Neuronal stem cell (in vitro differentiated cells): Measurements from ENCODE around the gene PDE2A.
A peak's percentile ranks its signal among the peaks of the same experiment; 100 is the strongest.

ENCODE experiments used
- DNase-seq: peaks from one replicate; pipeline ENCODE4 v3.0.0-alpha.2; 2013; ENCODE audit warnings: low spot score
- H2AFZ ChIP-seq: one replicate; pipeline ENCODE4 v1.6.1; 2013; ENCODE audit warnings: mild to moderate bottlenecking, low read length, inconsistent platforms
- H2AK5ac ChIP-seq: 2 replicates; pipeline ENCODE4 v1.6.1; 2013; ENCODE audit warnings: low read depth, mild to moderate bottlenecking, inconsistent platforms, low read length, moderate library complexity, mixed read lengths
- H2BK120ac ChIP-seq: 2 replicates; pipeline ENCODE4 v1.6.1; 2013; ENCODE audit warnings: low read depth, mild to moderate bottlenecking, inconsistent platforms, low read length, moderate library complexity, mixed read lengths
- H2BK12ac ChIP-seq: one replicate; pipeline ENCODE4 v1.6.1; 2013; ENCODE audit warnings: low read length, inconsistent platforms
- H2BK15ac ChIP-seq: 2 replicates; pipeline ENCODE4 v1.6.1; 2013; ENCODE audit warnings: mild to moderate bottlenecking, low read length, inconsistent platforms, mixed read lengths
- H2BK5ac ChIP-seq: one replicate; pipeline ENCODE4 v1.6.1; 2013; ENCODE audit warnings: inconsistent platforms, mild to moderate bottlenecking, low read length, moderate library complexity
- H3K14ac ChIP-seq: one replicate; pipeline ENCODE4 v1.6.1; 2013; ENCODE audit warnings: low read length, inconsistent platforms
- H3K18ac ChIP-seq: 2 replicates; pipeline ENCODE4 v1.6.1; 2013; ENCODE audit warnings: low read length, inconsistent platforms
- H3K23ac ChIP-seq: 2 replicates; pipeline ENCODE4 v1.6.1; 2013; ENCODE audit warnings: low read depth, mild to moderate bottlenecking, mixed read lengths, low read length, inconsistent platforms; ENCODE audit not compliant: poor library complexity
- H3K27ac ChIP-seq: replicated peaks from 3 replicates; pipeline ENCODE4 v1.5.1; 2013; ENCODE audit warnings: low read length, inconsistent platforms
- H3K27me3 ChIP-seq, 3 experiments: 2 replicates each; pipeline ENCODE4 v1.6.1; 2013; ENCODE audit warnings: low read length in 3 of 3, mild to moderate bottlenecking in 2 of 3, inconsistent platforms in 1 of 3, low read depth in 1 of 3, mixed read lengths in 1 of 3, moderate library complexity in 1 of 3; ENCODE audit not compliant: control insufficient read depth in 3 of 3, insufficient read depth in 3 of 3
- H3K36me3 ChIP-seq, 2 donors: replicated peaks in 1 of 2; 2 replicates each; pipeline ENCODE4 v1.6.1; 2013; ENCODE audit warnings: low read length in 2 of 2; ENCODE audit not compliant: control insufficient read depth in 2 of 2, insufficient read depth in 2 of 2
- H3K4ac ChIP-seq: 2 replicates; pipeline ENCODE4 v1.6.1; 2013; ENCODE audit warnings: inconsistent platforms, mild to moderate bottlenecking, low read length, moderate library complexity
- H3K4me1 ChIP-seq, 2 donors: 1 replicate in 1 of 2; 2 replicates in 1 of 2; pipeline ENCODE4 v1.6.1; 2013; ENCODE audit warnings: low read length in 2 of 2, low read depth in 1 of 2; ENCODE audit not compliant: control insufficient read depth in 2 of 2, insufficient read depth in 1 of 2
- H3K4me2 ChIP-seq: one replicate; pipeline ENCODE4 v1.6.1; 2013; ENCODE audit warnings: mild to moderate bottlenecking, low read length, inconsistent platforms; ENCODE audit not compliant: insufficient read depth, poor library complexity, severe bottlenecking
- H3K4me3 ChIP-seq, 2 donors: 2 replicates each; pipeline ENCODE4 v1.5.1; 2013; ENCODE audit warnings: low read length in 2 of 2, mild to moderate bottlenecking in 2 of 2, inconsistent platforms in 1 of 2, moderate library complexity in 1 of 2
- H3K79me1 ChIP-seq: one replicate; pipeline ENCODE4 v1.6.1; 2013; ENCODE audit warnings: low read depth, mild to moderate bottlenecking, inconsistent platforms, low read length, moderate library complexity
- H3K9ac ChIP-seq: one replicate; pipeline ENCODE4 v1.6.1; 2013; ENCODE audit warnings: mild to moderate bottlenecking, low read depth, low read length, inconsistent platforms; ENCODE audit not compliant: poor library complexity
- H3K9me3 ChIP-seq, 2 donors: replicated peaks in 1 of 2; 2 replicates each; pipeline versions ENCODE3 to v1.6.1; 2013; ENCODE audit warnings: low read length in 2 of 2, mild to moderate bottlenecking in 2 of 2, inconsistent platforms in 1 of 2, low read depth in 1 of 2, mixed read lengths in 1 of 2, moderate library complexity in 1 of 2; ENCODE audit not compliant: control insufficient read depth in 2 of 2, insufficient read depth in 1 of 2
- H4K8ac ChIP-seq: one replicate; pipeline ENCODE4 v1.6.1; 2013; ENCODE audit warnings: low read depth, mild to moderate bottlenecking, inconsistent platforms, low read length, moderate library complexity
- H4K91ac ChIP-seq: one replicate; pipeline ENCODE4 v1.6.1; 2013; ENCODE audit warnings: low read length, low read depth, mild to moderate bottlenecking, inconsistent platforms; ENCODE audit not compliant: poor library complexity
- WGBS, 2 donors: extraction: QIAGEN DNeasy Blood & Tissue Kit; methylation state at CpG; one replicate each; pipeline ENCODE4 v1.1.7; 2013; ENCODE audit warnings: missing lambda C conversion rate in 2 of 2, mixed read lengths in 1 of 2; ENCODE audit not compliant: insufficient read length in 2 of 2, insufficient replicate concordance in 1 of 2; ENCODE audit errors: extremely low coverage in 2 of 2; 5-methylcytosine and 5-hydroxymethylcytosine counted together

Gene PDE2A

GRCh38 chr11:72602250-72602904, 71.8 kb downstream of the PDE2A start:
- peaks cover 0 to 80% (median 0%) of the 10 kb centered on the region in 3 experiments for H3K27me3 ChIP-seq
- peak overlapping the region; percentile 41 for H2AK5ac ChIP-seq
- no peak overlapping the region for H2BK5ac ChIP-seq
- H3K4me2 ChIP-seq, result no peak overlapping the region
- H3K9me3 ChIP-seq, result no peaks in the 10 kb centered on the region
- H3K14ac ChIP-seq, result no peak overlapping the region
- no CpG with 5 or more reads among the region's 11 CpGs for WGBS, 2 donors
- H4K91ac ChIP-seq, result no peak overlapping the region
- H3K27ac ChIP-seq, result no peak overlapping the region
- no peak overlapping the region for H2BK120ac ChIP-seq
- H3K18ac ChIP-seq, result peak overlapping the region; percentile 22
- H3K4me3 ChIP-seq, result no peak overlapping the region
- H3K9ac ChIP-seq, result no peak overlapping the region
- no peak overlapping the region for H2BK15ac ChIP-seq
- H3K36me3 ChIP-seq, result no peaks in the 10 kb centered on the region
- H2BK12ac ChIP-seq, result no peak overlapping the region
- H4K8ac ChIP-seq, result no peak overlapping the region
- no peak overlapping the region for H3K23ac ChIP-seq
- H3K4ac ChIP-seq, result no peak overlapping the region
- peaks cover 0 to 11% of the 10 kb centered on the region in 2 donors for H3K4me1 ChIP-seq
- DNase-seq, result no peak
- H3K79me1 ChIP-seq, result no peaks in the 10 kb centered on the region
- no peak overlapping the region for H2AFZ ChIP-seq

- H2AK5ac ChIP-seq, result no peak overlapping the region
- H3K18ac ChIP-seq, result peak overlapping the region; percentile 24
- H3K27me3 ChIP-seq, result peaks cover 0 to 84% (median 0%) of the 10 kb centered on the region in 3 experiments
Measured at GRCh38 chr11:72600557-72600956, 73.7 kb downstream of the PDE2A start.

GRCh38 chr11:72599325-72600117, 74.7 kb downstream of the PDE2A start:
- no peak overlapping the region for H2BK15ac ChIP-seq
- H3K9ac ChIP-seq, result no peak overlapping the region
- no peak overlapping the region for H4K8ac ChIP-seq
- no peak overlapping the region for H4K91ac ChIP-seq
- H3K4ac ChIP-seq, result no peak overlapping the region
- peaks cover 0 to 84% (median 0%) of the 10 kb centered on the region in 3 experiments for H3K27me3 ChIP-seq
- H3K4me1 ChIP-seq, result peaks cover 0 to 25% of the 10 kb centered on the region in 2 donors
- no peak overlapping the region for H3K14ac ChIP-seq
- no peak overlapping the region for H3K27ac ChIP-seq
- no peaks in the 10 kb centered on the region for H3K79me1 ChIP-seq
- H3K4me3 ChIP-seq, result no peak overlapping the region
- H2BK12ac ChIP-seq, result no peak overlapping the region
- H3K18ac ChIP-seq, result no peak overlapping the region
- WGBS, 2 donors, result no CpG with 5 or more reads among the region's 11 CpGs
- H2BK5ac ChIP-seq, result no peak overlapping the region
- H2BK120ac ChIP-seq, result no peak overlapping the region
- no peak overlapping the region for H3K23ac ChIP-seq
- H3K4me2 ChIP-seq, result no peak overlapping the region
- H2AFZ ChIP-seq, result no peak overlapping the region
- no peak for DNase-seq
- H3K9me3 ChIP-seq, result no peaks in the 10 kb centered on the region
- H3K36me3 ChIP-seq, result no peaks in the 10 kb centered on the region
- H2AK5ac ChIP-seq, result no peak overlapping the region

More at GRCh38 chr11:72600557-72600956, 73.7 kb downstream of the PDE2A start:
- H3K4me1 ChIP-seq, result peaks cover 0 to 16% of the 10 kb centered on the region in 2 donors
- H3K4me2 ChIP-seq, result no peak overlapping the region
- no peak overlapping the region for H2BK120ac ChIP-seq
- no peak overlapping the region for H3K23ac ChIP-seq
- H3K79me1 ChIP-seq, result no peaks in the 10 kb centered on the region
- H3K9ac ChIP-seq, result no peak overlapping the region
- DNase-seq, result no peak
- no peaks in the 10 kb centered on the region for H3K36me3 ChIP-seq
- no peak overlapping the region for H4K91ac ChIP-seq
- no peak overlapping the region for H2AFZ ChIP-seq
- no peak overlapping the region for H3K4me3 ChIP-seq
- no peak overlapping the region for H2BK12ac ChIP-seq
- H3K4ac ChIP-seq, result no peak overlapping the region
- no peaks in the 10 kb centered on the region for H3K9me3 ChIP-seq
- H3K27ac ChIP-seq, result no peak overlapping the region
- H2BK15ac ChIP-seq, result peak overlapping the region; percentile 18
- no CpG with 5 or more reads among the region's 9 CpGs for WGBS, 2 donors
- peak overlapping the region; percentile 31 for H3K14ac ChIP-seq
- no peak overlapping the region for H4K8ac ChIP-seq
- H2BK5ac ChIP-seq, result peak overlapping the region; percentile 21

- DNase-seq, result peak; percentile 37
- Histone ChIP-seq H3K27me3 (peaks cover 0 to 86% (median 3%) of the 10 kb centered on the region in 3 experiments), H3K14ac (no peak overlapping the region), H3K4me3 (no peak overlapping the region), H3K4me1 (peaks cover 0 to 31% of the 10 kb centered on the region in 2 donors), H2AK5ac (no peak overlapping the region), H3K79me1 (no peaks in the 10 kb centered on the region), H3K27ac (no peak overlapping the region), H2BK12ac (no peak overlapping the region), H2BK5ac (no peak overlapping the region), H2AFZ (no peak overlapping the region), H3K36me3 (no peaks in the 10 kb centered on the region), H3K9me3 (no peaks in the 10 kb centered on the region), H2BK120ac (no peak overlapping the region), H3K4me2 (no peak overlapping the region), H4K91ac (no peak overlapping the region), H3K4ac (no peak overlapping the region), H2BK15ac (no peak overlapping the region), H3K23ac (no peak overlapping the region), H3K9ac (no peak overlapping the region), H4K8ac (no peak overlapping the region), H3K18ac (no peak overlapping the region)
- WGBS, 2 donors, result no CpG with 5 or more reads among the region's 11 CpGs
Measured at GRCh38 chr11:72598906-72599305, 75.3 kb downstream of the PDE2A start.
